Nephron progenitor cell (in vitro differentiated cells): ENCODE measurements around the gene KCNE4.

ENCODE experiments used
- DNase-seq: peaks from one replicate; pipeline ENCODE4 v3.0.0; 2021
- H3K27ac Mint-ChIP-seq: 2 replicates; pipeline ENCODE4 v1.8.0; 2021; ENCODE audit warnings: mild to moderate bottlenecking, moderate library complexity, mixed read lengths
- H3K27me3 Mint-ChIP-seq: 2 replicates; pipeline ENCODE4 v1.8.0; 2021; ENCODE audit warnings: mild to moderate bottlenecking, low read depth, mixed read lengths; ENCODE audit not compliant: poor library complexity
- H3K36me3 Mint-ChIP-seq: 2 replicates; pipeline ENCODE4 v1.8.0; 2021; ENCODE audit warnings: low read depth, mixed read lengths
- H3K4me1 Mint-ChIP-seq: 2 replicates; pipeline ENCODE4 v1.8.0; 2021; ENCODE audit warnings: mixed read lengths
- H3K4me3 Mint-ChIP-seq: 2 replicates; pipeline ENCODE4 v1.8.0; 2021; ENCODE audit warnings: mild to moderate bottlenecking, moderate library complexity, mixed read lengths
- H3K9me3 Mint-ChIP-seq: 2 replicates; pipeline ENCODE4 v1.8.0; 2021; ENCODE audit warnings: mild to moderate bottlenecking, moderate library complexity, mixed read lengths
- CTCF ChIP-seq: fragments of 200-600 bp; sonication (generic); IDR thresholded peaks from 2 replicates; pipeline ENCODE4 v1.5.0; 2021; ENCODE audit warnings: antibody characterized with exemption

Gene KCNE4

GRCh38 chr2:223087466-223087865 lies 35.5 kb downstream of the KCNE4 start:
- Mint-ChIP-seq H3K4me3 (no peak overlapping the region), H3K27ac (no peak overlapping the region), H3K4me1 (peaks cover 22% of the 10 kb centered on the region), H3K36me3 (peaks cover 5% of the 10 kb centered on the region), H3K27me3 (no peaks in the 10 kb centered on the region), H3K9me3 (peaks cover 14% of the 10 kb centered on the region)
- no peak for TF ChIP-seq CTCF
- DNase-seq = no peak

- Mint-ChIP-seq H3K4me1 (peaks cover 36% of the 10 kb centered on the region), H3K4me3 (no peak overlapping the region), H3K27me3 (no peaks in the 10 kb centered on the region), H3K9me3 (peaks cover 14% of the 10 kb centered on the region), H3K36me3 (peaks cover 5% of the 10 kb centered on the region), H3K27ac (no peak overlapping the region)
- TF ChIP-seq CTCF = no peak
- no peak for DNase-seq
Observed at GRCh38 chr2:223088866-223089265, 36.9 kb downstream of the KCNE4 start.

- H3K27ac Mint-ChIP-seq = no peak overlapping the region
- H3K4me1 Mint-ChIP-seq = peaks cover 36% of the 10 kb centered on the region
- DNase-seq = no peak
- H3K4me3 Mint-ChIP-seq = no peak overlapping the region
- no peak for TF ChIP-seq CTCF
- peaks cover 14% of the 10 kb centered on the region for H3K9me3 Mint-ChIP-seq
- no peaks in the 10 kb centered on the region for H3K27me3 Mint-ChIP-seq
- peaks cover 5% of the 10 kb centered on the region for H3K36me3 Mint-ChIP-seq
Observed at GRCh38 chr2:223090039-223090438, 38.0 kb downstream of the KCNE4 start.

GRCh38 chr2:223090540-223091235 lies 38.7 kb downstream of the KCNE4 start:
- H3K9me3 Mint-ChIP-seq = peaks cover 14% of the 10 kb centered on the region
- no peak overlapping the region for H3K27ac Mint-ChIP-seq
- H3K36me3 Mint-ChIP-seq = peaks cover 5% of the 10 kb centered on the region
- no peak for TF ChIP-seq CTCF
- peaks cover 36% of the 10 kb centered on the region for H3K4me1 Mint-ChIP-seq
- no peak overlapping the region for H3K4me3 Mint-ChIP-seq
- H3K27me3 Mint-ChIP-seq = no peaks in the 10 kb centered on the region
- DNase-seq = no peak

- Mint-ChIP-seq H3K9me3 (peaks cover 14% of the 10 kb centered on the region), H3K27ac (no peak overlapping the region), H3K27me3 (no peaks in the 10 kb centered on the region), H3K36me3 (peaks cover 5% of the 10 kb centered on the region), H3K4me1 (peaks cover 36% of the 10 kb centered on the region), H3K4me3 (no peak overlapping the region)
- no peak for DNase-seq
- TF ChIP-seq CTCF = no peak
Observed at GRCh38 chr2:223092667-223093066, 40.7 kb downstream of the KCNE4 start.
